ENCODE results near the gene SLC2A4. TPM values are rescaled to one million over a fixed set of nuclear protein-coding genes. Genes with fewer than 3 reads are reported as not detected.

Gene SLC2A4
- total RNA-seq, 1 experiment from 2014 or later: 0.79 TPM

DNA sequence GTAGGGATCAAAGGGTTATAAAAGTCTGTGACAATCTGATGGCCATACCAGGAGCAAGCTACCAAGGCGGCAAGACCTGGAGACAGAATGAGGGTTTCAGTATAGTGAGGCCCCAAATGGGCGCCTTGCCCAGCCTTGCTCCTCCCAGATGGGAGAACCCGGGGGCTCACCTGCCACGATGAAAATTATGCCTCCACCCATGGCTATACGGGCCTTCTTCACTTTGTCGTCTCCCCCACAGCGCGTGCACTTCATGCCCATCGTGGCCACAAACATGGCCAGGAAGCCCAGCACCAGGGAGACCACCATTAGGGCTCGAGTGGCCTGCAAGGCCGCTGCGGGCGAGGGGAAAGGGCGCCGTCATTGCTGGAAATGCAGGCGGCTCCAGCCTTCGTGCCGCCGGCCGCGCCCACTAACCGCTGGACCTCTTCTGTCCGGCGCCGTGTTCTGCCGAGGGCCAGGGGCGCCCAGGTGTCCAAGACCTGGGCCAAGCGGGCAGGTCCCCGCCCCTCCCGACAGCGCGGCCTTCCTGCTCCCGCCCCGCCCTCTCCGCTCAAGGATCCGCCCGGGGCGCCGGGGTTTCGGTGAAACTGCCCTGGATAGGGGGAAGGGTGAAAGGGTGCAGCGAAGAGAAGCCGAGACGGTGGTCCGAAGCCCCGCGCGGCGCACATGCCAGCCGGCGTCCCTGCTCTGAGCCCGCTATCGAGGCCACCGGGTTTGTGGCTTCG is 20.7 kb upstream of the SLC2A4 start:
- no peak for DNase-seq (ENCODE audit: low read depth, low spot score)
- in situ Hi-C loops (cut with HindIII; ENCODE audit: low pct_unique_long_range_greater_than_20kb, low sequenced_read_pairs): no loop called here

DNA sequence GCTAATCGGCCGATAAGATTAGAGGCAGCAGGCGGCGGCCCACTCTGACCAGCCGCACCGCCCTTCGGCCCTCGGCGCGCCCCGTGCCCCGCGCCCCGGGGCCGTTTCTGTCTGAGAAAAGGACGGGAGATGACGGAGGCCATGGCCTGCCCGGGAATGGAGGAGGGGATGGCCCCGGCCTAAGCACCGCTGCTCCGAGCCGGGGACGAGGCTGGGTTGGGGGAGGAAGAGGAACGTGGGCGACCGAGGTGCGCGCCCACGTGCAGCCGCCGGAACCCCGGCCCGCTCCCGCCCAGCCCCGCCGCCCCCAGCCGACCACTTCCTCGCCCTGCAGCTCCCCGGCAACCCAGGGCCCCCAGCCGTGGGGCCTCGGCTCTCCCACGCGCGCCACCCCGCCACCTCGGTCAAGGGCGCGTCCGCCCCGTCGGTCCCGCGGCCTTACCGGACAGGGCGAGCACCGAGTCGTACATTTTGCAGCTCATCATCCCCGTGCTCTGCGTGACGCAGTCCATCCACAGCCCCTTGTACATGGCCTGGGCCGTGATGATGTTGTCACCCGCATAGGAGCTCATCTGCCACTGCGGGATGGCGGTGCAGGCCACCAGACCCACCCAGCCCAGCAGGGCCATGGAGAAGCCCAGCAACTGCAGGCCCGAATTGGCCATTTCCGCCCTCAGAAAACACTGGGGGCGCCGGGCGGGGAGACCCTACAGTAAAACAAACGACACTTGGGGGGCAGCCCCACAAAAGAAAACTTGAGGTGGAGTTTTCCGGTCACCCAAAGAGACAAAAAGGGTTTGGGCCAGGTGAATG is 19.9 kb upstream of the SLC2A4 start:
- no peak for DNase-seq (ENCODE audit: low read depth, low spot score)
- in situ Hi-C loops (cut with HindIII; ENCODE audit: low pct_unique_long_range_greater_than_20kb, low sequenced_read_pairs): no loop called here

- in situ Hi-C loops (cut with HindIII; ENCODE audit: low pct_unique_long_range_greater_than_20kb, low sequenced_read_pairs): no loop called here
- no peak for DNase-seq (ENCODE audit: low read depth, low spot score)
Observed at GRCh38 chr17:7262192-7262934, 19.2 kb upstream of the SLC2A4 start, which contains the start of gene CLDN7. Gene CLDN7, minus strand, starts transcription at chr17:7262478. Its CDS starts 435 bp downstream, at chr17:7262043.

DNA sequence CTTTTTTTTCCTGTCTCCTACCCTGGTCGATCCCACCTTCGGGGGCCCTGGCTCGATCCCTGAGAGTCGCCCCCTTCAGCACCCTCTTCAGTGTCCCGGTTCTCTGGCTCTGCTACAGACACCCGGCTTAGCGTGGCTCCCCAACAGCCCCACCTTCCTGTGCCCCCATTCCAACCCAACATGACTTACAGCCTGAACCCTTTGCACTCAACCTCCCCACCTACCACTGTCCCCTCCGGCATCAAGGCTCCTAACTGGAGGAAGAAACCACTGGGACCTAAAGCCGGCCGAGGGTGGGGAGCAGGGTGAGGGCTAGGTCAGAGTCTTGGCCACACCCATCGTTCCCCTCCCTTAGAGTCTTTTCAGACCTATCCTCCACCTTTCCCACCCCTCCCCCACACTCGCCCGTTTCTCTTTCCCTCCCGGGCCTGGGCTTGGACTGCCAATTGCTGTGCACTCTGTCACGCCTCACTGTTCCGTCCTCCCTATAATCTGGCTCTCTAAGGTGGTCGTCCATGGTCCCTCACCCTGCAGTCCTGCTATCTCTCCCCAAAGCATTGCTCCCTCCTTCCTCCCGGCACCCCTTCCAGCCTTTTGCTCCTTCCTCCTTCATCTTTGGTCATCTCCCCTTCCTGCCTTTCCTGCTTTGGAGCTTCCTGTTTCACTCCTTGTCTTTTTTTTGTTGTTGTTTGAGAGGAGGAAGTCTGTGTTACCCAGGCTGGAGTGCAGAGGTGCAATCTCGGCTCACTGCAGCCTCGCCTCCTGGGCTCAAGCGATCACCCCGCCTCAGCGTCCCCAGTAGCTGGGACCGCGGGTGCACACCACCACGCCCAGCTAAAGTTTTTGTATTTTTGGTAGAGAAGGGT is 18.4 kb upstream of the SLC2A4 start:
- DNase-seq (ENCODE audit: low read depth, low spot score): no peak
- in situ Hi-C loops (cut with HindIII; ENCODE audit: low pct_unique_long_range_greater_than_20kb, low sequenced_read_pairs): no loop called here

DNA sequence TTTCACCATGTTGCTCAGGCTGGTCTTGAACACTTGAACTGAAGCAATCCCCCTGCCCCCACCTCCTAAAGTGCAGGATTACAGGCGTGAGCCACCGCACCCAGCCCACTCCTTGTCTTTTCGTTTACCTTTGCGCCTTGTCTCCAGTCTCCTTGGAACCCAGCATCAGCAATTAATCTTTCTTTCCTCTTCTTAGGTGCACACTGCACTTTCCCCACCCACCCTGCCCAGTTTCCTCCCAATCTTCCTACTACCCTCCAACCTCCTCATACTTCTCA is 17.8 kb upstream of the SLC2A4 start:
- no peak for DNase-seq (ENCODE audit: low read depth, low spot score)
- in situ Hi-C loops (cut with HindIII; ENCODE audit: low pct_unique_long_range_greater_than_20kb, low sequenced_read_pairs): no loop called here

GRCh38 chr17:7266784-7267183 is 14.7 kb upstream of the SLC2A4 start:
- in situ Hi-C loops (cut with HindIII; ENCODE audit: low pct_unique_long_range_greater_than_20kb, low sequenced_read_pairs): no loop called here
- no peak for DNase-seq (ENCODE audit: low read depth, low spot score)

GRCh38 chr17:7279448-7279847 is 2.1 kb upstream of the SLC2A4 start:
- in situ Hi-C loops (cut with HindIII; ENCODE audit: low pct_unique_long_range_greater_than_20kb, low sequenced_read_pairs): no loop called here
- DNase-seq (ENCODE audit: low read depth, low spot score): no peak

- in situ Hi-C loops (cut with HindIII; ENCODE audit: low pct_unique_long_range_greater_than_20kb, low sequenced_read_pairs): no loop called here
- peak; percentile 84 for DNase-seq (ENCODE audit: low read depth, low spot score)
Observed at GRCh38 chr17:7280519-7281073, 922 bp upstream of the SLC2A4 start.

DNA sequence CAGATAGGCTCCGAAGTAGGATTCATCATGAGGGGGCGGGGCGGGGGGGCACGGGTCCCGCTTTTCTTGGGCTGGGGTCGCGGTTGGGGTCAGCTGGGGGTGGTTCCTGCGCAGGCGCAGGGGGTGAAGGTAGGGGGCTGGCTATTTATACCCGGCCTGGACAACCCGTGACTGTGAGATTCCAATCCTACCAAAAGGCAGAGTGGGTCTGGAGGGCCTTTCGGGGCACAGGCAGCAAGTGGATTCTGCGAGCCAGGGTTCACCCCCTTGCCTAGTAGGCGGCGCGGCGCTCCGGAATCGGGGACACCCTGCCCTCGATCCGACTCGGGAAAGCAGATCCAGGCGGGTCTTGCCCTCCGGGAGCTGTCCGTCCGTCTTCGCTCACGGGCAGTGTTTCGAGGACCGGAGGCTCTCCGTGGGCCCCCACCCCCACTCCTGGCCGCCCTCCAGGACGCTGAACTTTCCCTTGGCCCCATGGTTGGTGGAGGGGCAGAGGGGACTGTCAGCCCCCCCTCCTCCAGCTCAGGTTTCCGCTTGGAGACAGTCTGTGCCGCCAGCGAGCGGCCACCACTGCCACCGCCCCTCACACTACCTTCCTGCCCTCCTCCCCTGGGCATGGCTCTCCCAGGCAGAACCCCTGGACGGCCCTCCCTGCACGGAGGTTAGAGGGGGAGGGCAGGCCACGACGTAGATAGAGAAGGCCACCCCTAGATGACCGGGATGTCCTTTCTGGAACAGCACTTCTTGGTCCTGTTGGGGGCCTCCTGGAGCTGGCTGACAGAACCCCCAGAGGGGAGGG is 634 bp downstream of the SLC2A4 start:
- in situ Hi-C loops (cut with HindIII; ENCODE audit: low pct_unique_long_range_greater_than_20kb, low sequenced_read_pairs): no loop called here
- no peak for DNase-seq (ENCODE audit: low read depth, low spot score)

DNA sequence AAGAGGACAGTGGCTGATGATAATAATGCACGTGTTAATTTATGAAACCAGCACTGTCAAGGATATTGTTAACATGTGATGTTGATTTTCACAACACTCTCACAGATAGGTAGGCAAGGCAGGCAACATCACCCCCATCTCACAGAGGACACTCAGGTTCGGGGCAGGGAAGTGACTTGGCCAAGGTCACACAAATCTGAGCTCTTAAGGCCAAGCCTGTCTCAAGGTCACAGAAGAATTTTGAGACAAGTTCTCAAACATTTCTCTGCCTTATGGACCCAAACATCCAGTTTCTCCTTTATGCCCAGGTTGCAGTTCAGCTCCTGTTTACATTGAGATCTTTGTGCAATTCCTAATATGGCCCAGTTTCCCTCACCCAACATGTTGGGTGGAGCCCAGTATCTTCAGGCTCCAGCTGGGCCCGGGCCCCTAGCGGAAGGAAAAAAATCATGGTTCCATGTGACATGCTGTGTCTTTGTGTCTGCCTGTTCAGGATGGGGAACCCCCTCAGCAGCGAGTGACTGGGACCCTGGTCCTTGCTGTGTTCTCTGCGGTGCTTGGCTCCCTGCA is 1.3 kb downstream of the SLC2A4 start:
- DNase-seq (ENCODE audit: low read depth, low spot score): peak; percentile 14
- in situ Hi-C loops (cut with HindIII; ENCODE audit: low pct_unique_long_range_greater_than_20kb, low sequenced_read_pairs): no loop called here

- no peak for DNase-seq (ENCODE audit: low read depth, low spot score)
- in situ Hi-C loops (cut with HindIII; ENCODE audit: low pct_unique_long_range_greater_than_20kb, low sequenced_read_pairs): no loop called here
Observed at GRCh38 chr17:7283471-7284216, 2.1 kb downstream of the SLC2A4 start.

GRCh38 chr17:7284911-7285310 is 3.4 kb downstream of the SLC2A4 start:
- in situ Hi-C loops (cut with HindIII; ENCODE audit: low pct_unique_long_range_greater_than_20kb, low sequenced_read_pairs): no loop called here
- no peak for DNase-seq (ENCODE audit: low read depth, low spot score)

DNA sequence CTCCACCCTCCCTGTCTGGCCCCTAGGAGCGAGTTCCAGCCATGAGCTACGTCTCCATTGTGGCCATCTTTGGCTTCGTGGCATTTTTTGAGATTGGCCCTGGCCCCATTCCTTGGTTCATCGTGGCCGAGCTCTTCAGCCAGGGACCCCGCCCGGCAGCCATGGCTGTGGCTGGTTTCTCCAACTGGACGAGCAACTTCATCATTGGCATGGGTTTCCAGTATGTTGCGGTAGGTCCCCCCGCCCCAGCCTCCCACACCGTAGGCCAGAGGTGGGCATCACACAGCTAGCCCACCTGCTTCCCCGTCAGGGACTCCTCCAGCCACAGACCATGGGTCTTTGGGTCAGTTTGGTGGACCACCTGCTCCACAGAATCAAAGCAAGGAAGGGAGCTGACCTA is 4.2 kb downstream of the SLC2A4 start:
- DNase-seq (ENCODE audit: low read depth, low spot score): no peak
- in situ Hi-C loops (cut with HindIII; ENCODE audit: low pct_unique_long_range_greater_than_20kb, low sequenced_read_pairs): no loop called here

DNA sequence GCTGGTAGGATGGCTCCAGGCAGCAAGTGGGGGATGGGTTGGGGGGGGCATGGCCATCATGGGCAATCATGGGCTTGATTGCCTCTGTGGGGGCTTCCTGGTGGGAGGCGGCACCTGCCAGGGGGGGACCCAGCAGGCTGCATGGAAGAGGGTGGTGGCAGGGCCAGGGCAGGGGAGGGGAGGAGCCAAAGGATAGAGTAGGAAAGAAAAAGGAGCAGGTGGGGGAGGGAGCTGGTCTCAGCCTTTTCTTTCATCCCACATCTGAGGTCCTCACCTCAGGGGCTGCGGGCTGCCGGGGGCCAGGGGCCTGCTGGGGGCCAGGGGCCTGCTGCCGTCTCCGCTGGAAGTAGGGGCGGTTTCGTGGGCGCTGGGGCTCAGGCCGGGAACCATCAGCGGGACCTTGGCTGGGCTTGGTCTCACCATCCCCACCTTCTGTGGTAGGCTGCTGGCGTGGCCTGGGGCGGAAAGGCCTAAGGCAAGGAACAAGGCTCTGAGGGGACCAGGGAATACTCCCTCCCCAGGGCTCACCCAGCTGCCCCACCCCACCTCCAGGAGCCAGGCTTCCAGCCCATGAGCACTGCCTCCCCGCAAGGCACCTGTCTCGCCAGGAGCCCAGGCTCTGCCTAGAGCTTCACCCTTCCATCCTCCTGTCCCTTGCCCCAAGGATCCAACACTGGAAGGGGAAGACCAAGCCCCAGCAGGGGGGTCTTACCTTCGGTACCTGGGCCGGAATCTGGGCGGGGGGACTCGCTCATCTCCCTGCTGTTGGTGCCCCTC is 7.9 kb downstream of the SLC2A4 start:
- in situ Hi-C loops (cut with HindIII; ENCODE audit: low pct_unique_long_range_greater_than_20kb, low sequenced_read_pairs): no loop called here
- no peak for DNase-seq (ENCODE audit: low read depth, low spot score)

DNA sequence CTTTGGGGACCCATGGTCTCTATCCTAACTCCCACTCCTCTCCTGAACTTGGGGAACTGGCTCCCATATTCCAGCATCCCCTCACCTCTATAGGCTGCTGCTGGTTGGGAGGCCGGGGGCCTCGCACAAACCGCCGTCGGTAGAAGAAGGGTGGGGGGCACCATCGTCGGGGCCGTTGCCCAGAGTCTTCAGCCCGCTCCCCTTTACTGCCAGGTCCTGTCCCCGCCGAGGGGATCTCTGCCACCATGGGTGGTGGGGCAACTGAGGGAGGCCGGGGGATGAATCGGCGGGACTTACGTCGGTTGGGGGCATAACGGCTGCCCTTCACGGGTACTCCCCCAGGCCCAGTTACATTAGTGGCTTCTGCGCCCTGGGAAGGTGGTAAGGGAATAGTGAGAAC is 8.6 kb downstream of the SLC2A4 start:
- in situ Hi-C loops (cut with HindIII; ENCODE audit: low pct_unique_long_range_greater_than_20kb, low sequenced_read_pairs): no loop called here
- DNase-seq (ENCODE audit: low read depth, low spot score): no peak

Measured in SK-MEL-5 (cell line).